Neural progenitor cell (in vitro differentiated cells): ENCODE results near the gene CDH23.

ENCODE experiments used
- CTCF ChIP-seq: fragments of 200-600 bp; sonication (generic); IDR thresholded peaks from 2 replicates; pipeline ENCODE4 v1.5.1; 2017; ENCODE audit warnings: antibody characterized with exemption, mild to moderate bottlenecking
- EZH2phosphoT487 ChIP-seq: fragments of 200-600 bp; sonication (generic); IDR thresholded peaks from 2 replicates; pipeline ENCODE4 v1.6.1; 2017; ENCODE audit warnings: antibody characterized with exemption

GRCh38 chr10:71555087-71555723 lies 158.5 kb downstream of the CDH23 start:
- TF ChIP-seq CTCF: no peak
- TF ChIP-seq EZH2phosphoT487: no peak
